Progenitor cell of endocrine pancreas (in vitro differentiated cells): ENCODE results near the gene NR2F1-AS1. TPM values are rescaled to one million over a fixed set of nuclear protein-coding genes. Genes with fewer than 3 reads are reported as not detected.

Experiments used
- DNase-seq: peaks from one replicate; pipeline ENCODE4 v3.0.0; 2021; ENCODE audit warnings: low spot score; ENCODE audit not compliant: unreplicated experiment
- H3K27ac Mint-ChIP-seq: 2 replicates; pipeline ENCODE4 v1.8.0; 2021; ENCODE audit warnings: mild to moderate bottlenecking, moderate library complexity, mixed read lengths
- H3K27me3 Mint-ChIP-seq: 2 replicates; pipeline ENCODE4 v1.8.0; 2021; ENCODE audit warnings: mixed read lengths
- H3K36me3 Mint-ChIP-seq: 2 replicates; pipeline ENCODE4 v1.8.0; 2022; ENCODE audit warnings: mixed read lengths; ENCODE audit not compliant: insufficient read depth
- H3K4me1 Mint-ChIP-seq: 2 replicates; pipeline ENCODE4 v1.8.0; 2021; ENCODE audit warnings: low read depth, mixed read lengths
- H3K4me3 Mint-ChIP-seq: 2 replicates; pipeline ENCODE4 v1.8.0; 2021; ENCODE audit warnings: low read depth, mild to moderate bottlenecking, moderate library complexity, mixed read lengths
- H3K9me3 Mint-ChIP-seq: 2 replicates; pipeline ENCODE4 v1.8.0; 2021; ENCODE audit warnings: low read depth, mixed read lengths
- total RNA-seq: library from RNA; stranded (reverse); gene quantifications from 2 replicates; pipeline ENCODE4 v1.2.1, GENCODE V29; 2021
- TF ChIP-seq, protein P1 (sequence below): fragments of 200-600 bp; sonication (generic); IDR thresholded peaks from one replicate; pipeline ENCODE4 v1.5.0; 2021; ENCODE audit warnings: antibody characterized with exemption, mild to moderate bottlenecking; ENCODE audit not compliant: unreplicated experiment

The NR2F1-AS1 gene
- total RNA-seq, 1 donor from 2014 or later = 6.3 TPM

GRCh38 chr5:93582167-93582462, 1.1 kb upstream of the NR2F1-AS1 start:
- no peaks in the 10 kb centered on the region for H3K9me3 Mint-ChIP-seq
- no peak for DNase-seq
- TF ChIP-seq, protein P1, sequence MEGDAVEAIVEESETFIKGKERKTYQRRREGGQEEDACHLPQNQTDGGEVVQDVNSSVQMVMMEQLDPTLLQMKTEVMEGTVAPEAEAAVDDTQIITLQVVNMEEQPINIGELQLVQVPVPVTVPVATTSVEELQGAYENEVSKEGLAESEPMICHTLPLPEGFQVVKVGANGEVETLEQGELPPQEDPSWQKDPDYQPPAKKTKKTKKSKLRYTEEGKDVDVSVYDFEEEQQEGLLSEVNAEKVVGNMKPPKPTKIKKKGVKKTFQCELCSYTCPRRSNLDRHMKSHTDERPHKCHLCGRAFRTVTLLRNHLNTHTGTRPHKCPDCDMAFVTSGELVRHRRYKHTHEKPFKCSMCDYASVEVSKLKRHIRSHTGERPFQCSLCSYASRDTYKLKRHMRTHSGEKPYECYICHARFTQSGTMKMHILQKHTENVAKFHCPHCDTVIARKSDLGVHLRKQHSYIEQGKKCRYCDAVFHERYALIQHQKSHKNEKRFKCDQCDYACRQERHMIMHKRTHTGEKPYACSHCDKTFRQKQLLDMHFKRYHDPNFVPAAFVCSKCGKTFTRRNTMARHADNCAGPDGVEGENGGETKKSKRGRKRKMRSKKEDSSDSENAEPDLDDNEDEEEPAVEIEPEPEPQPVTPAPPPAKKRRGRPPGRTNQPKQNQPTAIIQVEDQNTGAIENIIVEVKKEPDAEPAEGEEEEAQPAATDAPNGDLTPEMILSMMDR = no peak

DNA sequence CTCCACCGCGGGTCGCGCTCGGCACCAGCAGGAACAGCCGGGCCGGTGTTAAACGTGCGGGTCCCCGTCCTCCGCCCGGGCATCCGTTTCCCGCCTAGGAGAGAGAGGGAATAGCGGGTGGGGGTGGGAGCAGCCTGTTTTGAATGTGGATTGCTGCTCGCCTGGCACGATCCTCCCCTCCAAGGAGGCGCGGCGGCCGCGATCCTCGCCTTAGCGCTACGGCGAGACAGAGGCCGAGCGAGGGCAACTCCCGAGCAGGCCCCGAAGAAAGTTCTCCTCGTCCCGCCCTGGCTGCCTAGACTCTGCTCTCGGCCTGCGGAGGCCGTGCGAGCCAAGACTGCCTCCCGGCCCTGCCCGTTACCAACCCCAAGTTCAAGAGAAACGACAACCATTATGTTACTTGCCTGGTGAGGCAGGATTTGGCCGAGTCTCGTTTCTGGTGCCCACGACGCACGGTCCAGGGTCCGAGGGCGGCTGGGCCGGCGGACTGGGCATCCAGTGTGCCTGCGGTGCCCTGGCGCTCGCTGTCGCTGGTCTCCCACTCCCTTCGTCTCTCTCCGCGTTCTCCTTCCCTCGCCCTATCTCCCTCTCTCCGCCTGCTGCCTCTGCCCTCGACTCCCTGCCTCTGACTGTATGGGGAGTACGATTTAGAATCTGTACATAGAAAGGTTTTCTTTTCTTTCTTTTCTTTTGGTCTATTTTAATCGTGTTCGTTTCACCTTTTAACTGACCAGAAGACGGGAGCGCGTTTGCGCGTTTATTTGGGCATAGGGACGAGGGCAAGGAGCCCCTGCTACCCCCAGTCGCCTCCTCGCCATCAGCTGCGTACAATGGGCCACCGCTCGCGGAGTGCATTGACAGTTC, 724 bp downstream of the NR2F1-AS1 start:
- Mint-ChIP-seq H3K9me3 (no peaks in the 10 kb centered on the region), H3K36me3 (no peaks in the 10 kb centered on the region), H3K4me3 (no peak overlapping the region), H3K4me1 (peaks cover 11% of the 10 kb centered on the region), H3K27me3 (peaks cover 43% of the 10 kb centered on the region), H3K27ac (peak overlapping the region; percentile 53)
- DNase-seq = peak; percentile 30
- TF ChIP-seq, protein P1 = no peak

More at GRCh38 chr5:93582167-93582462, 1.1 kb upstream of the NR2F1-AS1 start:
- peaks cover 36% of the 10 kb centered on the region for H3K27me3 Mint-ChIP-seq
- H3K4me3 Mint-ChIP-seq = no peak overlapping the region
- H3K36me3 Mint-ChIP-seq = peaks cover 2% of the 10 kb centered on the region
- no peak overlapping the region for H3K27ac Mint-ChIP-seq
- peaks cover 15% of the 10 kb centered on the region for H3K4me1 Mint-ChIP-seq

DNA sequence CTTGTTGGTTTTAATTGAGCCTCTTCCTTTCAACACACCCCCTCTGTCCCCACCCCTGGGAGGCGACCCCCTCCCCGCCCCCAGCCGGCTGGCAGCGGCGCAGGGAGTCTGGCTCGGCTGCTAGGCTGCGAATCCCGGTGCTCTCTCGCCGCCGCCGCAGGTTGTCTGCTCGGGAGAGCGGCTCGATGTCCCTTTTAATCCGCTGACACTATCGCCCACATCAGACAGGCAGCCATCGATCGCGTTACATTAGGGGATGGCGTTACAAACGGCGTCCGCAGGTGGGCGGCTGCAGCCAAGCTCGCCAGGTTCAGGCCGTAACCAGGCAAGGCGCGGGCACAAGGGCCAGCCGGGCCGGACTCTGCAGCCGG, 1.3 kb downstream of the NR2F1-AS1 start:
- no peak for DNase-seq
- H3K4me3 Mint-ChIP-seq = no peak overlapping the region
- peaks cover 11% of the 10 kb centered on the region for H3K4me1 Mint-ChIP-seq
- H3K27ac Mint-ChIP-seq = no peak overlapping the region
- TF ChIP-seq, protein P1 = no peak
- H3K36me3 Mint-ChIP-seq = no peaks in the 10 kb centered on the region
- no peaks in the 10 kb centered on the region for H3K9me3 Mint-ChIP-seq
- peaks cover 49% of the 10 kb centered on the region for H3K27me3 Mint-ChIP-seq

DNA sequence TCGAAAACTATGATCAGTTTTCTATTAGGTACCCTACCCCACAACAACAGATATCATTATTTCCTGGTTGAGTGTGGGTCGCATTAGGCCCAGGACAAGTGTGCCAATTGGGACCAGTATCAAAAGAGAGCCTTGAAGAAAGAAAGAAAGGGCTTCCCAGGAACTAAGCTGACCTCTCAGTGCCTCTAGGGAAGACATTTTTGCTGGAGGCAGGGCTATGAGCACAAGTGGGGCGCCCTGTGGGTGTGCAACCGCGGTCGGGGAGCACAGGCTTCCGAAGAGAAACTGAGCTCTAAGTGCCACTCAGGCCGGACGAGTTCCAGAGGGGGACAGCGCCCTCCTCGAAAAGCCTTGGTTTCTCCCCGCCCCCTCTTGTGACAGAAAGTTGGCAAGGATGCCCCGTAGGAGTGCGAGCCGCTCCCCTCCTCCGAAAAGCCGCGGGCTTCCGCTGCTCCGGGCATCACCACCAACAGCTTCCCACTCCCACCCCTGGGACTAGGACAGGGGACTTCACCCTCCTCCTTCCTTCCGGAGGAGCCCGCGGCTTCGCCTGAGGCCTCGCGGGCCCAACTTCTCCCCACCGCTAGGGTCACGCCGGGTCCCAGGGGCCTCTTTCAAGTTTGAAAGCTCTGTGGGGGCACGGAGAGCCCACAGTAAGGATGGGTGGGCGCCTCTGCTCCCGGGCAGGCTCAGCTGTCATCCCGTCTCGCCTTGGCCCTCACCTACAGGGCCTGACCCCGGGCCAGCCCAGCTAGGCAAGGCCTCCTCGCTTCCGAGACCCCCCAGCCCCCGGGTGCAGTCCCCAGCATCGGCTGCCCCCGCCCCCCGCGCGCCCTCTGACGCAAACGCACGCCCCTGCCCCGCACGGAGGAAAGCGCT, 2.0 kb downstream of the NR2F1-AS1 start:
- H3K27ac Mint-ChIP-seq = no peak overlapping the region
- no peaks in the 10 kb centered on the region for H3K9me3 Mint-ChIP-seq
- DNase-seq = no peak
- TF ChIP-seq, protein P1 = peak; percentile 16
- peaks cover 56% of the 10 kb centered on the region for H3K27me3 Mint-ChIP-seq
- H3K4me3 Mint-ChIP-seq = peak overlapping the region; percentile 50
- peaks cover 11% of the 10 kb centered on the region for H3K4me1 Mint-ChIP-seq
- H3K36me3 Mint-ChIP-seq = no peaks in the 10 kb centered on the region
